ENCODE results near the gene CHCHD3.
"Not testable (repeated sequence)": the region's sequence is repeated elsewhere in the genome, so short reads cannot be mapped to it uniquely, and the experiment has no call there.

The CHCHD3 gene

DNA sequence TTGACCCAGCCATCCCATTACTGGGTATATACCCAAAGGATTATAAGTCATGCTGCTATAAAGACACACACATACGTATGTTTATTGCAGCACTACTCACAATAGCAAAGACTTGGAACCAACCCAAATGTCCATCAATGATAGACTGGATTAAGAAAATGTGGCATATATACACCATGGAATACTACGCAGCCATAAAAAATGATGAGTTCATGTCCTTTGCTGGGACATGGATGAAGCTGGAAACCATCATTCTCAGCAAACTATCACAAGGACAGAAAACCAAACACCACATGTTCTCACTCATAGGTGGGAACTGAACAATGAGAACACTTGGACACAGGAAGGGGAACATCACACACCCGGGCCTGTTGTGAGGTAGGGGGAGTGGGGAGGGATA lies 179.6 kb downstream of the CHCHD3 start:
- DNase-seq (ENCODE audit: low read depth), result not testable (repeated sequence)

DNA sequence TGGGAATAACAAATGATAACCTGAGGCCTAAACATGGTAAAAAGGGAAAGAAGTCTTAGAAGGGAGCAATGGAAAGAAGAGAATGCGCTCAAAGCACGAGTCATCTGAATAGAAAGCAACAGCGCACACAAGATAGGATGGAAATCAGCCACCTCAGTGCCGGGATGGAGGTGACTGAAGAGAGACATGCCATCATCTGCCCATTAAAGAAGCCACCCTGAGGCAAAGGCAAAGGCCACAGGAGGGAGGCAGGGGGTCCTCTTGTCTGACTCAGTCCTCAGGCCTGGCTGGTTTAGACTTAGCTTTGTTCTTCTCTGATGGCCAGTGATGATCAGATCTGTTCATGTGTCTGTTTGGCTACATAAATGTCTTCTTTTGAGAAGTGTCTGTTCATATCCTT lies 180.6 kb downstream of the CHCHD3 start:
- DNase-seq (ENCODE audit: low read depth), result no peak

DNA sequence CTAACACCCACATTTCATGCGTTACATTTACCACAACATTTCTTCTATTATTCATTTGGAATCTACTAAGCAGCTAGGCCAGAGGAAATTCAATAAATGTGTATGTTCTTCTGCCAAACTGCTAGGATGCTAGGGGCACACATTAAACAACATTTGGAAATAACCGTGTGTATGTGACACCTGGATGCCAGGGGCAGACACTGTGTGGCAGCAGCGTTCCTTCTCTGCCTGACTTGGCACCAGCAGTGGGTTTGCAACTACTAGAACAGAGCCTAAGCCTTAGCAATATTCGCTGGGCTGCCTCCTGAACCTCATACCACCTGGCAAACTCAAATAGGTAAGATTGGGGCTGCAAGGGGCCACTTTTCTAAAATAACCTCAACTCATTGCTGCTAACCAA lies 182.1 kb downstream of the CHCHD3 start:
- no peak for DNase-seq (ENCODE audit: low read depth)

DNA sequence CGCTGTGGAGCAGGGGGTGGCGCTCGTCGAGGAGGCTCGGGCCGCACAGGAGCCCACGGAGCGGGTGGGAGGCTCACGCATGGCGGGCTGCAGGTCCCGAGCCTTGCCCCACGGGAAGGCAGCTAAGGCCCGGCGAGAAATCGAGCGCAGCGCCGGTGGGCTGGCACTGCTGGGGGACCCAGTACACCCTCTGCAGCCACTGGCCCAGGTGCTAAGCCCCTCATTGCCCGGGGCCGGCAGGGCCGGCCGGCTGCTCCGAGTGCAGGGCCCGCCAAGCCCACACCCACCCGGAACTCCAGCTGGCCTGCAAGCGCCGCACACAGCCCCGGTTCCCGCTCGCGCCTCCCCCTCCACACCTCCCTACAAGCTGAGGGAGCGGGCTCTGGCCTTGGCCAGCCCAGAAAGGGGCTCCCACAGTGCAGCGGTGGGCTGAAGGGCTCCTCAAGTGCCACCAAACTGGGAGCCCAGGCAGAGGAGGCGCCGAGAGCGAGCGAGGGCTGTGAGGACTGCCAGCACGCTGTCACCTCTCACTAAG lies 183.2 kb downstream of the CHCHD3 start:
- DNase-seq (ENCODE audit: low read depth), result not testable (repeated sequence)

DNA sequence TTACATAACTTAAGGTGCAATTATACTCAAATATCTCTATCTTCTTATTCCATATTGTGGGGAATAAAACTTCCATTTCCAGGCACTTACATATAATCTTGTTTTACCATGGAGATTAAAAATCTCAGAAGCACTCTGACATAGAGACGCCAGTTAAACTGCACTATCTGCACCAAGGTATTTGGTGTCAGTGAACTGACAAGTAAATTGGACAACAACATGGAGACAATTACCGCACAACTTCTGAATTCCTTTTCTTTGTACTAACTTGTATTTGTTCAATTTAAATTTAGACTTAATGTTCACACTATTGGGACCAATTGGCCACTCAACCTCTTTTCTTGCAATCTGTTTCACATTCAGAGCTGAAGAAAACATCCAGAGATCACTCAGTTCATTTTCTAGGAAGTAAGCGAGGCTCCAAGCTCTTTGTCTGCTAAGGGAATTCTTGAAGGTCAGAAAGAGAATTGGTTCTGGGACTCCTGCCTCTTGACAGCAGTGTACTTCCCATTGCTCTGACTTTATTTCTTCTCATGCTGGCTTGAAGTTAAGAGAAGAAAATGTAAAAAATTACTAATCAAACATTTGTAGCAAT lies 184.7 kb downstream of the CHCHD3 start:
- DNase-seq (ENCODE audit: low read depth), result no peak

DNA sequence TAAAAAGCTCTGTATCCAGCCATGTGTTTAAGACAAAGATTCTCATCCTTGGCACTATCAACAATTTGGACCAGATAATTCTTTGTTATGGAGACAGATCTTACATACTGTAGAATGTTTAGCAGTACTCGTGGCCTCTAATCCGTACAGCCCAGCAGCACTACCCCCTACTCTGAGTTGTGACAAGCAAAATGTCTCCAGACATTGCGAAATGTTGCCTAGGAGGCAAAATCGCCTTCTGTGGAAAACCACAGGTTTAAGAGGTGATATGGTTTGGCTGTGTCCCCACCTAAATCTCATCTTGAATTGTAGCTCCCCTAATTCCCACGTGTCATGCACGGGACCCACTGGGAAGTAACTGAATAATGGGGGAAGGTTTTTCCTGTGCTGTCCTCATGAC lies 186.7 kb downstream of the CHCHD3 start:
- DNase-seq (ENCODE audit: low read depth), result no peak

DNA sequence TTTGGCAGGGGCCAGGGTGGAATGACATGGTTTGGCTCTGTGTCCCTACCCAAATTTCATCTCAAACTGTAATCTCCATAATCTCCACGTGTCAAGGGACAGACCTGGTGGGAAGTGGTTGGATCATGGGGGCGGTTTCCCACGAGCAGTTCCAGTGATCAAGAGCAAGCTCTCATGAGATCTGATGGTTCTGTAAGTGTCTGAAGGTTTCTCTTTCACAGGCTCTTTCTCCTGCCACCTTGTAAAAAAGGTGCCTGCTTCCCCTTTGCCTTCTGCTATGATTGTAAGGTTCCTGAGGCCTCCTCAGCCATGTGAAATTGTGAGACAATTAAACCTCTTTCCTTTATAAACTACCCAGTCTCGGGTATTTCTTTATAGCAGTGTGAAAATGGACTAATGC lies 188.3 kb downstream of the CHCHD3 start:
- no peak for DNase-seq (ENCODE audit: low read depth)

DNA sequence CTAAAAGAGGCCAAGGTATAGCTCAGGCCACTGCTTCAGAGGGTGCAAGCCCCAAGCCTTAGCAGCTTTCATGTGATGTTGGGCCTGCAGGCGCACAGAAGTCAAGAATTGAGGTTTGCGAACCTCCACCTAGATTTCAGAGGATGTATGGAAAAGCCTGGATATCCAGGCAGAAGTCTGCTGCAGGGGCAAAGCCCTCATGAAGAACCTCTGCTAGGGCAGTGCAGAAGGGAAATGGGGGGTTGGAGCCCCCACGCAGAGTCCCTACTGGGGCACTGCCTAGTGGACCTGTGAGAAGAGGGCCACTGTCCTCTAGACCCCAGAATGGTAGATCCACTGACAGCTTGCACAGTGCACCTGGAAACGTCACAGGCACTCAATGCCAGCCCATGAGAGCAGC lies 189.1 kb downstream of the CHCHD3 start:
- DNase-seq (ENCODE audit: low read depth), result not testable (repeated sequence)

DNA sequence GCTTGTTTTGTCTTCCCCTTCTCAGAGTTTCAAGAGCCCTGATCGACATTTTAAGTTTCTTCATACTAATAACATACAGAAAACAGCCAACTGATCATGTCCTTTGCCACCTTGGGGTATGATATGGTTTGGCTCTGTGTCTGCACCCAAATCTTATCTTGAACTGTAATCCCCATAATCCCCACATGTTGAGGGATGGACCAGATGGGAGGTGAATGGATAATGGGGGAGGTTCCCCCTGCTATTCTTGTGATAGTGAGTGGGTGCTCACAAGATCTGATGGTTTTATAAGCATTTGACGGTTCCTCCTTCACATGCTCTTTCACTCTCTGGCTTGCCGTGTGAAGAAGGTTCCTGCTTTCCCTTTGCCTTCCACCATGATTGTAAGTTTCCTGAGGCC lies 190.3 kb downstream of the CHCHD3 start:
- no peak for DNase-seq (ENCODE audit: low read depth)

DNA sequence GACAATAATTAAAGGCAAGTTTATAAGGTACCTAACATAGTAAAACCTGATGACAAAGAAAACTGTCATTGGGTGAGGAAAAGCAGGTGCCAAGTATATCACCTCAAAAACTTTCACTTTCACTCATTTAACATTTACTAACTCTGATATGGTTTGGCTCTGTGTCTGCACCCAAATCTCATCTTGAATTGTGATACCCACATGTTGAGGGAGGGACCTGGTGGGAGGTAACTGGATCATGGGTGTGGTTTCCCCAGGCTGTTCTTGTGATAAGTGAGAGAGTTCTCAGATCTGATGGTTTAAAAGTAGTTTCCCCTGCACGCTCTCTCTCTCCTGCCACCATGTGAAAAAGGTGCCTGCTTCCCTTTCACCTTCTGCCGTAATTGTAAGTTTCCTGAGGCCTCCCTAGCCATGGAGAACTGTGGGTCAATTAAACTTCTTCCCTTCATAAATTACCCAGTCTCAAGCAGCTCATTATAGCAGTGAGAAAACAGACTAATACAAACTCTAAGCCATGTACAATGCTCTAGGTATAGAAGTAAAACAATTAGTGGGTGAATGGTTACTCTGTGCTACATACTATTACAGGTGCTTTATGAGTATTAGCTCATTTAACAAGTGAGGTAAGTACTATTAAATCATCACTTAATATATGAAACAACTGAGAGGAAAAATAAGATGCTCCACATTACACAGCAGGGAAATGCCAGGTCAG lies 199.0 kb downstream of the CHCHD3 start:
- DNase-seq (ENCODE audit: low read depth), result no peak

DNA sequence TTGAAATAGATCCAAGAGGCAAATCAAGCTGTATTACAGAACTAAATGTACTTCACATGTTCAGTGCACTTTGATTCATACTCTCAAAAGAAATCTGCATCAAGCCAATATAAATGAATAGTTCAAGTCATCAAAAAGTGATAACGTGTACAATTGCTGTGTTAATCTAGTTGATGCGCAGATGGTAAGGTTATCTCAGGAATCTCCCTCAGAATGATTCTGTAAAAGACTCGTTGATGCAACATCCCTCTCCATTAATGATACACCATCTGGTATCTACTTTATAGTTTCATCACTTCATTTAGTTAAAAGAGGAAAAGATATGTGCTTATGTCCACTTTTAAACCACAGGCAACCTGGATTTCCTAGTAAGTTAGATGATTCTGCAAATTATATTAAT lies 200.6 kb downstream of the CHCHD3 start:
- DNase-seq (ENCODE audit: low read depth), result no peak

DNA sequence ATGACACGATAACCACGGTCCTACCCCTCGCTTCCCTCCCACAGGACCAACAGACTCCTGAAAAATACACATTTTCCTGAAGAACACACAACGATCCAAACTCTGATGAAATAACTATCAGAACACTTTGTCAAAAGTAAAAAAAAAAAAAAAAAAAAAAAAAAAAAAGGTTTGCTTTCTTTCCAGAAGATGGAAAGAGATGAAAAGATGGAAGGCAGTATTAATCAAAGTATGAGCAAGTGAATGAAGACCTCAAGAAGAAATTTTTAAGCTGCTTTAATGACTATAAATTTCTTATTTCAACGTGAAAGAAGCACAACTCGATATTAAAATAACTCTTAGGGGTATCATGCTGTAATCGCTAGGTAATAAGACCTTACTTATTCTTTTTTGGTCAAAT lies 202.3 kb downstream of the CHCHD3 start:
- no peak for DNase-seq (ENCODE audit: low read depth)

DNA sequence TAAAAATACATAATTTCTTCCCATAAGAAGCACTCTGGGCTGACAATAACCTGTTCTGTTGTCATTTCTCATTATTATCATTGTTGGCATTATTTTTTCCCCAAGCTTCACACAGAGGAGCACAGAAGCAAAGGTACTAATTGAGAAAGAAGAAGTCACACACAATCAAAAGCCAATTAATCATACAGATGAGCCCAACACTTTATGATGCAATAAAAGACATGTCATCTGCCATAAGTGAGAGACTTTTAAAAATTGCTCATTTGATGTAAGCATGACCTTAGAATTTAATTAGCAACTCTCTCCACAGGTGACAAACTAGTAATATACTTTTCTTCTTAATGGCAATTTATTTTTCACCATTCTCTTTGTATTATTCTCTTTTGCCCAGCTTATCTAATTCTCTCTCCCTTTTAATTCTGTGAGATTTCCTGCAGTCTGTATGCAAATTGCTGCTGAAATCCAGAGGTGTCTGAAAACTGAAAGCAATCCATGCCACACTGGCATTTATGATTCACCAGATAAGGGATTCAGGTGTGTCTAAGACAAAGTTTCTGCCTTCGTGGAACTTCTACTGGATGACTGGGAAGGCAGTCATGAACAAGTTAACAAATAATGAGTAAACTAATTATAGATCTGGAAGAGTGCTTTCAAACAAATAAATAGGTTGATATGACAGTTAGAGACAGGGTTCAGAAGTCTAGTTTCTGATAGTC lies 203.5 kb downstream of the CHCHD3 start:
- no peak for DNase-seq (ENCODE audit: low read depth)

DNA sequence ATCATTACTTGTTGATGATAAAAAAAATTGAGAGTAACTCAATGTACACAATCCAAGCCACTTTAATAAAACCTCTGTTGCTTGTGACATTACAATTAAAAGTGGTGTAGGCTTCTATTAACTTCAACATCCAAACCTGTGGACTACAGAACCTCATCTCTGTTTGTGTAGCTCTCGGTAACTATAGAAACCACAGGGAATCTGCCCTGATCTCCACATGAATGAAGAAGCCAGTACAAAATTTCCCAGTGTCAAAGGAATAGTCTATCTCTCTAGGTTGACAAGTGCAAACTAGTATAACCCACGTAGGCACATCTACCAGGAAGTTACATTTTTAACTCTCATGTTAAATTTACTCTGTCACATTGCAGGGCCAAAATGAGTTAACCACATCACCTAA lies 204.3 kb downstream of the CHCHD3 start:
- no peak for DNase-seq (ENCODE audit: low read depth)

DNA sequence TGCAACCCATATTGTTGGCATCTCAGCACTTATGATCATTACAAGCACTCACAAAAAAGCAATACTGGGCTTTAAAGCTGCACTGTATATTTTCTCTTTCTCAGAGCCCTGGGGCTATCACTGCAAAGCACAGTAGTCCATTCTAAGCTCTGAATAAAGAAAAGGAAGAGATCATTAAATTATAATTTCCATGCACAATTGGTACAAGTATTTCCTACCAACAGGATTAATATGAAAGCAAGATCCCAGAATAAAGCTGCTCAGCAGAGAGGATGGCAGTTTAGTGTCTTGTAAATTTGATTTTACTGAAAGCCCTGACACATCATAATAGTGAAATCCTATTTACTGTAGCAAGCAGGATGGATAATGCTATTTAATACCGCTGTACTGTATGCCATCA lies 205.3 kb downstream of the CHCHD3 start:
- no peak for DNase-seq (ENCODE audit: low read depth)

DNA sequence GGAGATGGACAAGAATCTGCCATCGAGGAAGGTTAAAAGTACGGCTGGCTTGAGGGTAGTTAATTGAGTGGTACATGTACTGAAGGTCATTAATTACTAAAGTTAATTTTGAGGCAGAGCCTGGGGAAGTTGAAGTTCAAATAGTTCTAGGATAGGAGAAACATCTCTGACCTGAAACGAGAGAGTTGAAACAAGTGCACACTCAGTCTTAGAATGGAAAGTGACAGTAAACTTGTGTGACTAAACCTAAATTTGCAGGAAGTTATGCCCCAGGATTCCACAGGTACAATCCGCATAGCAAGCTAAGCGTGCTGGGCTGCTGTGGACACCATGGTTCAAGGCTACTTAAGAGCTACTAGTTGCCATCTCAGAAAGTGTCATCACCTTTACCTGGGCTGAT lies 209.9 kb downstream of the CHCHD3 start:
- no peak for DNase-seq (ENCODE audit: low read depth)

DNA sequence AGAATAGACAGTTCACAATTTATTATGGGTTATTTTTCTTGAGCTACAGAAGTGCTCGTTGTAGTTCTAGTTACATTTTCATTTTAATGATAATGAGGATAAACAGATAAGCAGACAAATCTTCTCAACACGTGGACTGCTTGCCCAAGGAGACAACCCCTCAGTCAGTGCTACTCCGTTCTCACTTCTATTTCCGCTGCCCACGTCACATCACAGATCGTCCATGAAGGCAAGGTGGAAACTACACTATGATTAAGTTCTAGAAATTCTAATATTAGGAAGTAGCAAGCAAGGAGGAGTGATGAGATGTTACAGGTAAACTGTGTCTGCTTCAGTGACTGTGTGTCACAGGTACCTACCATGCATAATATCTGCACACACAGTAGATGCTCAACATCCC lies 210.5 kb downstream of the CHCHD3 start:
- DNase-seq (ENCODE audit: low read depth), result no peak

DNA sequence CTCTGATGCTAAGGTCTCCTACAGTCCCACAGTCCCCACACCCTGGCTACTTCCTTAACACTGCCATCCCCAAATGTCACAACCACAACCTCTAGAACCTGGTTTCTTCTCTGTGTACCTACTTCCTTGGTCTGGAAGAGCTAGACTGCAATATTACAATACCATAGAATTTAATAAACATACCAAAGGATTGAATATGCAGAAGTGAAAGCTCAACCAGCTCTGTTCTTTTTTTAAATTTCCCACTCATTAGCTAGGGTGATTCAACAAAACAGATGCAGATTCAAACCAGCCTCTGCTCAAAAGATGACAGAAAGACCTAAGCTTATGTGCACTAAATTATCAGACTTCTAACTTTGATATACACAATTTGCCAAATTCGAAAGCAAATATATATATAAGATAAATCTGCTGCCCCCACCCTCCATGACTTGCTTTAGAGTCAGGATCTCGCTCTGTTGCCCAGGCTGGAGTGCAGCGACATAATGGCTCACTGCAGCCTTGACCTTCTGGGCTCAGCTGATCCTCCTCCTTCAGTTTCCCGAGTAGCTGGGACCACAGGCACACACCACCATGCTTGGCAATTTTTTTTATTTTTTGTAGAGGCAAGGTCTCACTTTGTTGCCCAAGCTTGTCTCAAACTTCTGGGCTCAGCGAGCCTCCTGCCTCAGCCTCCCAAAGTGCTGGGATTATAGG lies 212.6 kb downstream of the CHCHD3 start:
- no peak for DNase-seq (ENCODE audit: low read depth)

DNA sequence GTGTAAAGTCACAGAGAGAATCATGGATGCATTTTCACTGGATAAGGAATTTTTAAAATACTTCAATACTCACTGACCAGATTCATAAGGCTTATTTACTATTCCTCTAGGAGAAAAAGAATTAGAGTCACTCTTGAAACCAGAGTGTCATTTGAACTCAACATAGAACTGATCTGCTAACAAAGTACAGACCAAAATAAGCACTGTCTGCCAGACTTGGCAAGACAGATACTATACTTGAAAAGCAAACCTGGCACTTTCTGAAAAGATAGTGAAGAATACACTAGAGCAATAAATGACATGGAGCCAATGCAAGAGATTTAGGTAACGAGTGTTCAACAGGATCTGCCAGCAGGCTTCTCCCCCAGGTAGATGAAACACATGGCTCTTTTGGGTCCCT lies 215.3 kb downstream of the CHCHD3 start:
- no peak for DNase-seq (ENCODE audit: low read depth)

DNA sequence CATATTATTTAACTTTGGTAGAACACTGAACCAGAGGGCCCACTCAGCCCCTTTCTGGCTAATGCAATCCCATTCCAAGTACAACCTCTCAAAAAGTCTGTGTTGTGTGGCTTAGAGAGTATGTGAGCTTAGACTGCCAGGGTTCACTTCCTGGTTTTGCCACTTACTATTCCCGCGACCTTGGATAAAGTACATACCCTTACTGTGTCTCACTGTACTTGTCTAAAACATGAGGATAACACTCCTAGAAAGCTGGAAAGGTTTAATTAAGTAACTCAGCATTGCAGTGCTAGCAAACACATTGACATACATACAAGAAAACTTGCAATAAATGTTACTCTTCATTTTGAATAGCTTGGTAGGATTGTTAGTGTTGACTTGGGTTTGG lies 215.8 kb downstream of the CHCHD3 start:
- no peak for DNase-seq (ENCODE audit: low read depth)

DNA sequence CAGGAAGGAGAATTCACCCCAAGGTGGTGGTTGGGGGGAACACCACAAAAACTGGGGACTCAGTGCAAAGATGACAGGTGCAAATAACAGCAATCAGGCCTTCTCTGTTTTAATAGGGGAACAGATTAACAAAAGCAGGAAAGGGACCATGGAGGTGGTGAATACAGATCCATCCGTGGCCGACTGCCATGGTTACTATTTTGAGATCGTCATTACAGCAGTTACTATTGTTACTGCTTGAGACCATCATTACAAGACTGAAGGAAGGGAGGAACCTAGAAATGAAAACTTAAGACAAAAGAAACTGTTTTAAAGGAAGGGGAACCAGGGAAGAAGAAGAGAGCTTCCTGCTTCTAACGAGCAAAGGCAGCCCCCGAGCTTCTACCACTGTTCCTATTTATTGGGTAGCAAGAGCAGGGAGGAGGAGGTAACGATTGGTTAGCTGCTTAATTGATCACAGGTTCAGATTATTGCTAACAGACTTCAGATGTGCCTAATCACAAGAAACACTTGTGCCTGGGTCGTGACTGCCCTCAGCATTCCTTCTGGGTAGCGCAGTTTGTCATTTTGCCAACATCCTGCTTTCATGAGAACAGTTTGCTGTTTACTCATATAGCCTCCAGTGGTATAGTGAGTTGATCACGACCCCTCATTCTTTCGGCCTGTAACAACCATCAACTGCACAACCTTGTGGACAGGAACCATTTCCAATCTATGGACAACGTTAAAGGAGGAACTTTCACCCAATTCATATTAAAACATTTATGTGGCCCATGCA lies 216.3 kb downstream of the CHCHD3 start:
- DNase-seq (ENCODE audit: low read depth), result no peak
